Measurements from ENCODE around the gene BRD8. TPM values are rescaled to one million over a fixed set of nuclear protein-coding genes. Genes with fewer than 3 reads are reported as not detected.
"Not testable (repeated sequence)": the region's sequence is repeated elsewhere in the genome, so short reads cannot be mapped to it uniquely, and the experiment has no call there.

The BRD8 gene
- total RNA-seq, 1 donor = 51.0 TPM

DNA sequence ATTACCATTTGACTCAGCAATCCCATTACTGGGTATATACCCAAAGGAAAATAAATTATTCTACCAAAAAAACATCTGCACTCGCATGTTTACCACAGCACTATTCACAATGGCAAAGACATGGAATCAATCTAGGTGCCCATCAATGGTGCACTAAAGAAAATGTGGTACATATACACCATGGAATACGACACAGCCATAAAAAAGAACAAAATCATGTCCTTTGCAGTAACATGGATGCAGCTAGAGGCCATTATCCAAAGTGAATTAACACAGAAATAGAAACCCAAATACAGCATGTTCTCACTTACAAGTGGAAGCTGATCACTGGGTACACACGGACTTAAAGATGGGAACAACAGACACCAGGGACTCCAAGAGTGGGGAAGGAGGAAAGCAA lies 32.6 kb upstream of the BRD8 start:
- Histone ChIP-seq H3K4me1 (ENCODE audit: insufficient read depth, low read length) (peaks cover 14% of the 10 kb centered on the region), H3K27me3 (ENCODE audit: insufficient read depth, low read length) (no peaks in the 10 kb centered on the region), H3K36me3 (ENCODE audit: insufficient read depth, low read length) (peaks cover 6% of the 10 kb centered on the region), H3K9me3 (ENCODE audit: low read depth, low read length) (no peaks in the 10 kb centered on the region), H3K27ac (ENCODE audit: low read depth, low read length) (no peak overlapping the region), H3K4me3 (ENCODE audit: insufficient read depth, low read length) (no peak overlapping the region), H4K20me1 (ENCODE audit: insufficient read depth, low read length) (peaks cover 4% of the 10 kb centered on the region), H3K79me2 (ENCODE audit: insufficient read depth, low read length) (peaks cover 57% of the 10 kb centered on the region), H2AFZ (ENCODE audit: low read length) (no peak overlapping the region), H3K4me2 (ENCODE audit: insufficient read depth, low read length) (no peak overlapping the region)
- DNase-seq (ENCODE audit: insufficient read length, low spot score, missing footprints) = no peak
- TF ChIP-seq, protein P1, sequence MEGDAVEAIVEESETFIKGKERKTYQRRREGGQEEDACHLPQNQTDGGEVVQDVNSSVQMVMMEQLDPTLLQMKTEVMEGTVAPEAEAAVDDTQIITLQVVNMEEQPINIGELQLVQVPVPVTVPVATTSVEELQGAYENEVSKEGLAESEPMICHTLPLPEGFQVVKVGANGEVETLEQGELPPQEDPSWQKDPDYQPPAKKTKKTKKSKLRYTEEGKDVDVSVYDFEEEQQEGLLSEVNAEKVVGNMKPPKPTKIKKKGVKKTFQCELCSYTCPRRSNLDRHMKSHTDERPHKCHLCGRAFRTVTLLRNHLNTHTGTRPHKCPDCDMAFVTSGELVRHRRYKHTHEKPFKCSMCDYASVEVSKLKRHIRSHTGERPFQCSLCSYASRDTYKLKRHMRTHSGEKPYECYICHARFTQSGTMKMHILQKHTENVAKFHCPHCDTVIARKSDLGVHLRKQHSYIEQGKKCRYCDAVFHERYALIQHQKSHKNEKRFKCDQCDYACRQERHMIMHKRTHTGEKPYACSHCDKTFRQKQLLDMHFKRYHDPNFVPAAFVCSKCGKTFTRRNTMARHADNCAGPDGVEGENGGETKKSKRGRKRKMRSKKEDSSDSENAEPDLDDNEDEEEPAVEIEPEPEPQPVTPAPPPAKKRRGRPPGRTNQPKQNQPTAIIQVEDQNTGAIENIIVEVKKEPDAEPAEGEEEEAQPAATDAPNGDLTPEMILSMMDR (IDR thresholded peaks at IDR 0.05; ENCODE audit: extremely low read depth, low read depth, low read length) = no peak

DNA sequence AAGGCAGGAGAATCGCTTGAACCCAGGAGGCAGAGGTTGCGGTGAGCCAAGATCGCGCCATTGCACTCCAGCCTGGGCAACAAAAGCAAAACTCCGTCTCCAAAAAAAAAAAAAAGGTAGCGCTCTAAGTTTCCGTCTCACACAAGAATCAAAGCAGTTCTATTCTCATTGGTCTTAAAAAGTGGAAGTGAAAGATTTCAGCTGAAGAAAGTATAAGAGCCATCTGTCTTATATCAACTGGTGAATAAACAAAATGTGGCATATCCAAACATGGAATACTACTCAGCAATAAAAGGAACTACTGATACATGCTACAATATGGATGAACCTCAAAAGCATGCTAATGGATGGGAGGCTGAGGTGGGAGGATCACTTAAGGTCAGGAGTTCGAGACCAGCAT lies 15.4 kb upstream of the BRD8 start:
- not testable (repeated sequence) for H3K79me2 ChIP-seq (ENCODE audit: insufficient read depth, low read length); H3K4me2 ChIP-seq (ENCODE audit: insufficient read depth, low read length); H3K27ac ChIP-seq (ENCODE audit: low read depth, low read length); H3K9me3 ChIP-seq (ENCODE audit: low read depth, low read length); H3K4me3 ChIP-seq (ENCODE audit: insufficient read depth, low read length); DNase-seq (ENCODE audit: insufficient read length, low spot score, missing footprints); H3K27me3 ChIP-seq (ENCODE audit: insufficient read depth, low read length); H2AFZ ChIP-seq (ENCODE audit: low read length); H4K20me1 ChIP-seq (ENCODE audit: insufficient read depth, low read length); H3K4me1 ChIP-seq (ENCODE audit: insufficient read depth, low read length)
- peaks cover 60% of the 10 kb centered on the region for H3K36me3 ChIP-seq (ENCODE audit: insufficient read depth, low read length)

DNA sequence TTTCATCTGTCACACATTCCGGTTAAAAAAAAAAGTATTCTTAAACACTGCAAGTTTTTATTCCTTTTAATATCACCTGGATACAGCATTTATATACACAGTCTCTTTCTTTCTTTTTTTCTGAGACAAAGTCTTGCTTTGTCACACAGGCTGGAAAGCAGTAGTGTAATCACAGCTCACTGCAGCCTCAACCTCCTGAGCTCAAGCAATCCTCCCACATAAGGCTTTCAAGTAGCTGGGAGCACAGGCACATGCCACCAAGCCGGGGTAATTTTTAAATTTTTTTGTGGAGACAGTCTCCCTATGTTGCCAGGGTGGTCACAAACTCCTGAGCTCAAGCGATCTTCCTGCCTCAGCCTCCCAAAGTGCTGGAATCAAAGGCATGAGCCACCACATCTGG lies 14.4 kb upstream of the BRD8 start:
- Histone ChIP-seq H3K4me3 (ENCODE audit: insufficient read depth, low read length) (no peak overlapping the region), H3K4me2 (ENCODE audit: insufficient read depth, low read length) (no peak overlapping the region), H3K27me3 (ENCODE audit: insufficient read depth, low read length) (no peaks in the 10 kb centered on the region), H3K27ac (ENCODE audit: low read depth, low read length) (no peak overlapping the region), H4K20me1 (ENCODE audit: insufficient read depth, low read length) (no peaks in the 10 kb centered on the region), H3K9me3 (ENCODE audit: low read depth, low read length) (no peaks in the 10 kb centered on the region), H2AFZ (ENCODE audit: low read length) (no peak overlapping the region), H3K79me2 (ENCODE audit: insufficient read depth, low read length) (no peaks in the 10 kb centered on the region), H3K4me1 (ENCODE audit: insufficient read depth, low read length) (no peaks in the 10 kb centered on the region), H3K36me3 (ENCODE audit: insufficient read depth, low read length) (peaks cover 60% of the 10 kb centered on the region)
- no peak for DNase-seq (ENCODE audit: insufficient read length, low spot score, missing footprints)
- TF ChIP-seq, protein P1 (IDR thresholded peaks at IDR 0.05; ENCODE audit: extremely low read depth, low read depth, low read length) = no peak

DNA sequence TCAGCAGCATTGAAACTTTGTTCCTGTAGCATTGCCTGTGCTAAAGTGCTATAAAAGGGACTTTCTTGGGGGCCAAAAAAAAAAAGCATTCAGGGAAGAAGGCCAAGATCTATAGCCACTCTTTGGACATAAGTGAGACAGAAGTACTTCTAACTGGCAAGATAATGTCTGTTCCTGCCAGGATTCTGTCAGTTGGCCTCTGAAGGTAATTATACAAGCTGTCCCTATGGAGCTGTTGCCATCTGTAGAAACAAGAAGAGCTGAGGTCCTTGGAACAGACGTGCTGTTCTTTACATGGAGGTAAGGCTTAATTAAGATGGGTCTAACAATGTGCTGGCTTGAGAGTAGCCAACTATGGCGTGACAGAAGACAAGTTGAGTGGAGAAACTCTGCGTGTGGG lies 10.2 kb upstream of the BRD8 start:
- H2AFZ ChIP-seq (ENCODE audit: low read length) = no peak overlapping the region
- H3K4me2 ChIP-seq (ENCODE audit: insufficient read depth, low read length) = no peak overlapping the region
- no peaks in the 10 kb centered on the region for H3K79me2 ChIP-seq (ENCODE audit: insufficient read depth, low read length)
- no peak overlapping the region for H3K27ac ChIP-seq (ENCODE audit: low read depth, low read length)
- no peaks in the 10 kb centered on the region for H3K27me3 ChIP-seq (ENCODE audit: insufficient read depth, low read length)
- TF ChIP-seq, protein P1 (IDR thresholded peaks at IDR 0.05; ENCODE audit: extremely low read depth, low read depth, low read length) = no peak
- H3K4me3 ChIP-seq (ENCODE audit: insufficient read depth, low read length) = no peak overlapping the region
- H3K36me3 ChIP-seq (ENCODE audit: insufficient read depth, low read length) = peaks cover 84% of the 10 kb centered on the region
- H3K9me3 ChIP-seq (ENCODE audit: low read depth, low read length) = no peaks in the 10 kb centered on the region
- no peak for DNase-seq (ENCODE audit: insufficient read length, low spot score, missing footprints)
- no peaks in the 10 kb centered on the region for H3K4me1 ChIP-seq (ENCODE audit: insufficient read depth, low read length)
- peaks cover 2% of the 10 kb centered on the region for H4K20me1 ChIP-seq (ENCODE audit: insufficient read depth, low read length)
